ENCODE measurements around the gene JAKMIP1.

JAKMIP1 gene

DNA sequence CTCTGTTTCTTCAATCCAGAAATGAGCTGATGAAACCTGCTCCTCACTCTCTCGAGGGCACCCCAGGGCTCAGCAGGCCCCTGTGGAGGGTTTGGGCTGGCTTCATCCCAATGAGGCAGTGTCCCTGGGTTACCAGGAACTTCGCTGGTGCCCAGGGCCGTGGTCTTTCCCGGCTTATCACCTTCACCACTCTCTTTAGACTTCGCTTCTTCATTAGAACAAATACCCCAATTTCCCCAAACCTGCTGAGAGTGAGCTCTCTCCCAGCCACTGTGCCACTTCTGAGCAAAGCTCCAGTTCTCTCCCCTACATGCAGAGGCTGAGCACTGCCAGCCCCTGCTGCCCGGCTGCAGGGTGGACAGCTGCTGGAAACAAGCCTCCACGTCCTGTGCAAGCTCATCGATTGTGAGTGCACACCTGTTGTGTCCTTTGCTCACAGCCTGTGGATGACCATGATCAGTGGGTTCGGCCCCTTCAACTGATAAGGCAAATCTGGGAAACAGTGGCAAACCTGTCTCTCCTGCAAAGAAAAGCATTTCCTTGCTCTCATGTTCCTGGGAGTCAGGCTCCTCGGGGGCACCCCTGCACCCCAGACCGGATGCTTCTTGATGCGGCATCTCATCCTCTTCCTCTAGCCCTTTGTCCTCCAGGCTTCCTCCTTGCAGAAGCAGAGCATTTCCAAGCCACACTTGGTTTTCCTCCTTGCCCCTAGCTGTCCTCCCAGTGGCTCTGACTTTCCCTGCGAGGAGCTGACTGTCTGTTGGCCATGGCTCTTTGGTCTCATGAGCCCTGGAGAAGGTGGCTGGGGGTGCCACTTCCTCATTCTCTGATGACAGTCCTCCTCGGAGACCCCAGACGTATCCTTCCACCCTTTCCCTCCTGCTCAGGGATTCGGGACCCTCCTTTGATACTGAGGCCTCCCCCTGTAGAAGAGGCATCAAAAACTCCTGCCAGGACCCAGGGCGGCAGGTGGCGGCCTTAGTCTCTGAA, 210.8 kb downstream of the JAKMIP1 start:
- Histone ChIP-seq H3K9me3 (ENCODE audit: insufficient read depth, low read depth, low read length) (peaks cover 2% of the 10 kb centered on the region; the same call in 1 of the 2 replicates), H3F3A (ENCODE audit: low read depth) (no peaks in the 10 kb centered on the region), H3K4me2 (ENCODE audit: low read depth, low read length, poor library complexity, severe bottlenecking) (no peak overlapping the region), H3K4me1 (ENCODE audit: insufficient read depth, low read length, poor library complexity, severe bottlenecking) (no peaks in the 10 kb centered on the region), H3K4me3 (ENCODE audit: low read length, poor library complexity, severe bottlenecking) (no peak overlapping the region), H2AFZ (ENCODE audit: low read length) (no peak overlapping the region), H3K27me3 (ENCODE audit: insufficient read depth, low read length, poor library complexity, severe bottlenecking) (no peaks in the 10 kb centered on the region), H3K79me2 (ENCODE audit: insufficient read depth, low read length) (no peaks in the 10 kb centered on the region), H4K20me1 (ENCODE audit: insufficient read depth, low read length, poor library complexity, severe bottlenecking) (no peaks in the 10 kb centered on the region), H3K9me2 (replicated peaks; ENCODE audit: low read depth, low read length) (no peaks in the 10 kb centered on the region), H3K9ac (ENCODE audit: low read depth, low read length, poor library complexity, severe bottlenecking) (no peak overlapping the region), H3K36me3 (ENCODE audit: insufficient read depth, low read length) (no peaks in the 10 kb centered on the region)
- TF ChIP-seq, protein P1, sequence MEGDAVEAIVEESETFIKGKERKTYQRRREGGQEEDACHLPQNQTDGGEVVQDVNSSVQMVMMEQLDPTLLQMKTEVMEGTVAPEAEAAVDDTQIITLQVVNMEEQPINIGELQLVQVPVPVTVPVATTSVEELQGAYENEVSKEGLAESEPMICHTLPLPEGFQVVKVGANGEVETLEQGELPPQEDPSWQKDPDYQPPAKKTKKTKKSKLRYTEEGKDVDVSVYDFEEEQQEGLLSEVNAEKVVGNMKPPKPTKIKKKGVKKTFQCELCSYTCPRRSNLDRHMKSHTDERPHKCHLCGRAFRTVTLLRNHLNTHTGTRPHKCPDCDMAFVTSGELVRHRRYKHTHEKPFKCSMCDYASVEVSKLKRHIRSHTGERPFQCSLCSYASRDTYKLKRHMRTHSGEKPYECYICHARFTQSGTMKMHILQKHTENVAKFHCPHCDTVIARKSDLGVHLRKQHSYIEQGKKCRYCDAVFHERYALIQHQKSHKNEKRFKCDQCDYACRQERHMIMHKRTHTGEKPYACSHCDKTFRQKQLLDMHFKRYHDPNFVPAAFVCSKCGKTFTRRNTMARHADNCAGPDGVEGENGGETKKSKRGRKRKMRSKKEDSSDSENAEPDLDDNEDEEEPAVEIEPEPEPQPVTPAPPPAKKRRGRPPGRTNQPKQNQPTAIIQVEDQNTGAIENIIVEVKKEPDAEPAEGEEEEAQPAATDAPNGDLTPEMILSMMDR (conservative IDR thresholded peaks at IDR 0.05; ENCODE audit: low read length) = no peak
- TF ChIP-seq EZH2phosphoT487 (IDR thresholded peaks at IDR 0.05; ENCODE audit: borderline replicate concordance) = no peak

DNA sequence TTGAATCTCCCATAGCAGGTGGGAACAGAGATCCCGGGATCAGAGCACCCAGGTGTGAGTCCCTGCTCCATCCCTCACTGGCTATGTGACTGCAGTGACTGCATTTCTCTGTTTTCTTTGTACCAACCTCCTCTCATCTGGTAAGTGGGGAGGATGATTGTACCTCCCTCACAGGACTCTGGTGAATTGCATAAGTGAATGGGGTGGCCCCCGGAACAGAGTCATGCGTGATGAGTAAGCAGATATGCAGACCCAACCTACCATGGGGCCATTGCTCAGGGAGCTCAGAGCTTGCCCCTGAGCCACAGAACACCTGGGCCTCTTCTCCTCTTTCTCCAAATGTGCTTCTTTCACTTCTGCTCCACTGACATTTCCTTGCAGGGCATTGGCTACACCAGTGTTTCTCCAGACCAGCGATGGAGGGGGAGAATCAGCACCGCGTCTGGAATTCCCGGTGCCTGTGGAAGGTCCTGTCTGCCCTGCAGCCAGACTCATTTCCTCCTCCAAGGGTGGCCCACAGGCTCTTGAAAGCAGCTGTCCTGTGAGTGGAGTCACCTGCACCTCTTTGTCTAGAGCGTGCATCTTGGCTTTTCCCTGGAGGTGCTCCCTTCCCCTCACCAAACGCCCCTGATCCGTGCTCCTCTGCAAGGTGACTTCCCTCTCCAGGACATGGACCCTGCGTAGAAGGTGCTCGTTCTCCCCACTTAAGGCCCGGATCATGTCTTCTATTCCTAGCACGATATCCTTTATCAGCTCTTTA, 212.1 kb downstream of the JAKMIP1 start:
- Histone ChIP-seq H3K79me2 (ENCODE audit: insufficient read depth, low read length) (no peaks in the 10 kb centered on the region), H3K36me3 (ENCODE audit: insufficient read depth, low read length) (no peaks in the 10 kb centered on the region), H3K4me3 (ENCODE audit: low read length, poor library complexity, severe bottlenecking) (no peak overlapping the region), H4K20me1 (ENCODE audit: insufficient read depth, low read length, poor library complexity, severe bottlenecking) (no peaks in the 10 kb centered on the region), H3K9me3 (ENCODE audit: insufficient read depth, low read depth, low read length) (peaks cover 4% of the 10 kb centered on the region; the same call in 1 of the 2 replicates), H3F3A (ENCODE audit: low read depth) (no peaks in the 10 kb centered on the region), H3K9me2 (replicated peaks; ENCODE audit: low read depth, low read length) (no peaks in the 10 kb centered on the region), H2AFZ (ENCODE audit: low read length) (no peak overlapping the region), H3K4me2 (ENCODE audit: low read depth, low read length, poor library complexity, severe bottlenecking) (no peak overlapping the region), H3K27me3 (ENCODE audit: insufficient read depth, low read length, poor library complexity, severe bottlenecking) (no peaks in the 10 kb centered on the region), H3K9ac (ENCODE audit: low read depth, low read length, poor library complexity, severe bottlenecking) (no peak overlapping the region), H3K4me1 (ENCODE audit: insufficient read depth, low read length, poor library complexity, severe bottlenecking) (no peaks in the 10 kb centered on the region)
- TF ChIP-seq, protein P1 (conservative IDR thresholded peaks at IDR 0.05; ENCODE audit: low read length) = no peak
- no peak for TF ChIP-seq EZH2phosphoT487 (IDR thresholded peaks at IDR 0.05; ENCODE audit: borderline replicate concordance)

DNA sequence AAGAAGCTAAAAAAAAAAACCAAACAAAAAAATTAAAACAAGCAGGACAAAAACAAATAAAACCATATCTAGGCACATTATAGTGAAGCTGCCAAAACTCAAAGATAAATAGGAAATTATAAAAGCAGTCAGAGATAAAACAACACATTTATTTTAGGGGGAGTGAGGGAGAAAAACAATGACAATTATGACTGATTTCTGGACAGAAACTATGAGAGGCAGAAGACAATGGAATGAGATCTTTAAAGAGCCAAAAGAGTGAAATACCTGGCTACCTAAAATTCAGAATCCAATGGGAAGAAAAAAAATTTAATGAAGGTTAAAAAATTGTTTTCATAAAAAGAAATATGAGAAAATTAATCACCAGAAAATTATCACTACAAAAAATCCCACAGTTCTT, 215.5 kb downstream of the JAKMIP1 start:
- TF ChIP-seq, protein P1 (conservative IDR thresholded peaks at IDR 0.05; ENCODE audit: low read length) = no peak
- no peak for TF ChIP-seq EZH2phosphoT487 (IDR thresholded peaks at IDR 0.05; ENCODE audit: borderline replicate concordance)

More for the DNA sequence above, 215.5 kb downstream of the JAKMIP1 start:
- Histone ChIP-seq H3K4me2 (ENCODE audit: low read depth, low read length, poor library complexity, severe bottlenecking) (no peak overlapping the region), H4K20me1 (ENCODE audit: insufficient read depth, low read length, poor library complexity, severe bottlenecking) (no peaks in the 10 kb centered on the region), H3K36me3 (ENCODE audit: insufficient read depth, low read length) (no peaks in the 10 kb centered on the region), H3K4me1 (ENCODE audit: insufficient read depth, low read length, poor library complexity, severe bottlenecking) (no peaks in the 10 kb centered on the region), H3K79me2 (ENCODE audit: insufficient read depth, low read length) (no peaks in the 10 kb centered on the region), H3K4me3 (ENCODE audit: low read length, poor library complexity, severe bottlenecking) (no peak overlapping the region), H3K9ac (ENCODE audit: low read depth, low read length, poor library complexity, severe bottlenecking) (no peak overlapping the region), H3F3A (ENCODE audit: low read depth) (no peaks in the 10 kb centered on the region), H3K27me3 (ENCODE audit: insufficient read depth, low read length, poor library complexity, severe bottlenecking) (no peaks in the 10 kb centered on the region), H3K9me3 (ENCODE audit: insufficient read depth, low read depth, low read length) (0 out of 2 replicates have a peak, but pooled peaks cover 4% of the 10 kb centered on the region), H2AFZ (ENCODE audit: low read length) (no peak overlapping the region), H3K9me2 (replicated peaks; ENCODE audit: low read depth, low read length) (no peaks in the 10 kb centered on the region)

Data from Loucy (cell line).